OCI-LY3 (cell line): ENCODE results near the gene PTPRN2.

Experiments used
- EZH2phosphoT487 ChIP-seq: fragments of 200-600 bp; shearing (Covaris generic); IDR thresholded peaks from 2 replicates; pipeline ENCODE4 v1.6.1; 2018; ENCODE audit warnings: antibody characterized with exemption, mixed run types, low read depth
- TF ChIP-seq, protein P1 (sequence below): fragments of 200-600, 300-600 bp; sonication (generic); IDR thresholded peaks from 2 replicates; pipeline ENCODE4 v1.5.1; 2014; ENCODE audit warnings: antibody characterized with exemption, low read length, low read depth

DNA sequence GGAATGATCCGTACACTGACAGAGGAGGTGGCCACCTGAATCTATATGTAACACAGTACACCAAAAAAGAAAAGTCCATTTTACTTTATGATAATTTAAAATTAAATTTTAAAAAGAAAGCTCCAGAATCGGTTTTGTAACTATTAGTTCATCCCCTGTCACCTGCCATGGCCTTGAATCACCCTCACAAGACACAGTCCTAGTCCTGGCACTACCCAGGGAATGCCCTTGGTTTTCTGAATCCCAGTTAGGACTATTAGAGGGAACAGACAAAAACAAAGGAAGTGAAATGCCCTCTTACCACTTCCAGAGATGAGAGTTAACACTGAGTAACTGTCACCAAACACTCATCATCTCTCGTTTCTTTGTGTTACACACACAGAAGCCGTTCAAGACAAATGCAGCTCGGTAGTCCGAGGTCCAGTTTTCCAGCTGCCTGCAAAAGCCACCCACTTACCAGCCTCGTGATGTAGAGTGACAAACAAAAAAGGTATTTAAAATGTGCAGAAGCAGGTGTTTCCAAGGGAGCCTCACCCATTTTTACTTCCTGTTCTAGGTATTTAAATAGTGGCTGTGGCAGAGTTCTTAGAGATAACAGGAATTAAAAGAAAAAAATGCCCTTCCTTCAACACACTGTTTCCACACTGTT, 6.1 kb downstream of the PTPRN2 start:
- TF ChIP-seq, protein P1, sequence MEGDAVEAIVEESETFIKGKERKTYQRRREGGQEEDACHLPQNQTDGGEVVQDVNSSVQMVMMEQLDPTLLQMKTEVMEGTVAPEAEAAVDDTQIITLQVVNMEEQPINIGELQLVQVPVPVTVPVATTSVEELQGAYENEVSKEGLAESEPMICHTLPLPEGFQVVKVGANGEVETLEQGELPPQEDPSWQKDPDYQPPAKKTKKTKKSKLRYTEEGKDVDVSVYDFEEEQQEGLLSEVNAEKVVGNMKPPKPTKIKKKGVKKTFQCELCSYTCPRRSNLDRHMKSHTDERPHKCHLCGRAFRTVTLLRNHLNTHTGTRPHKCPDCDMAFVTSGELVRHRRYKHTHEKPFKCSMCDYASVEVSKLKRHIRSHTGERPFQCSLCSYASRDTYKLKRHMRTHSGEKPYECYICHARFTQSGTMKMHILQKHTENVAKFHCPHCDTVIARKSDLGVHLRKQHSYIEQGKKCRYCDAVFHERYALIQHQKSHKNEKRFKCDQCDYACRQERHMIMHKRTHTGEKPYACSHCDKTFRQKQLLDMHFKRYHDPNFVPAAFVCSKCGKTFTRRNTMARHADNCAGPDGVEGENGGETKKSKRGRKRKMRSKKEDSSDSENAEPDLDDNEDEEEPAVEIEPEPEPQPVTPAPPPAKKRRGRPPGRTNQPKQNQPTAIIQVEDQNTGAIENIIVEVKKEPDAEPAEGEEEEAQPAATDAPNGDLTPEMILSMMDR: no peak
- TF ChIP-seq EZH2phosphoT487: no peak
